Measurements from ENCODE around the gene C2orf80. TPM values are rescaled to one million over a fixed set of nuclear protein-coding genes. Genes with fewer than 3 reads are reported as not detected.

C2orf80 gene
- total and polyA plus RNA-seq, 2 donors from 2014 or later: not detected

DNA sequence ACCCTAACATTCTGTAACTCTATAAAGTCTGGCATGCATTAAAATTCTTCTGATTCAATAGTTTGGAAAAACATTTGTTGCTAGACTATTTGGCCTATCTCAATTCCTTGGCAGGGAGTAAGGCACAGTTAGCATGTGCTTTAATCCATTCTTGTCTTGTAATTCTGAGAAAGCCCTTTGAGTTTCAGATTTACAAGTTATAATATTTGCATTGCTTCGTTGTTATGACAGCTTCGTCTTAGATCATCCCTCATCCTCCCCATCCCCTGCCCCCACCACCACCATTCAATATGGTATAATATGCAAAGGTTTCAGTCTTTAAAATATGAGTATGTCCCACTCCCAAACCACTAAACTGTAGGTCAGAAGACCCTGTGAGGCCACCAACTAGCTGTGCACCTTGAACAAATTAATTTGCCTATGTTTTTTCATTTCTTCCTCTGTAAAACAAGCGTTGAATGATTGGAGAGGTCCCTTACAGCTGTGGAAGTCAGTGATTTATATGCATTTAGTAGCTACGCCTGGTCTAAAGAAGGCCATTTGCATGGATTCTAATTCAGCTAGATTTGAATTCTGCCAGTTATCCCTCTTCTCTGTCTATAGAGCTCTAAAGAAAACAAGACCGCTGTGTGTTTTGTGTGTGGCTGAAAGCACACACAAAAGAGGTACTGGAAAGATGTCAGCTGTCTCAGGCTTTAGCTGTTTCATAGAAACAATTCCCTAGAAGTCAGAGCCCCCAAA is 591 bp downstream of the C2orf80 start:
- H3K27me3 ChIP-seq (ENCODE audit: control insufficient read depth, insufficient read depth, low read length): no peaks in the 10 kb centered on the region
- FAIRE-seq: no peak

DNA sequence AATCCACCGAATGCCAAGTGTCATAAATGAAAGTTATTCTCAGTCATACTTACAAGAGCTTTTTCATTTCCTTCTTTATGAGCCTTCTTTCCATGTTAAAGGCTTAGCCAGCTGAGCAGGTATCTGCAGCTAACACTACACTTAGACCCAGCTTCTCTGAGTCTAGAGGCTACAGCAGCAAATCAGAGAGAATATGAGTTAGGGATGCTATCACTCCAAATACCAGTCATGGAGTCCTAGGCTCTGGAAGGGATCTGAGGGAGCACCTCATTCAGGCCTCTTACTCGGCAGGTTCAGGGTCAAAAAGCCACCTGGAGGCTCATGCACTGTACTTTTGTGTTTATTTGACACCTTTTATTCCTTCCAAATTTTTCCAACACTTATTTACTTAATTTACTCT is 2.9 kb downstream of the C2orf80 start:
- Histone ChIP-seq H3K9me3 (ENCODE audit: control insufficient read depth in 2 of 3, insufficient read depth in 1 of 3, low read length in 3 of 3) (no peaks in the 10 kb centered on the region), H3K27me3 (ENCODE audit: control insufficient read depth, insufficient read depth, low read length) (no peaks in the 10 kb centered on the region), H3K9ac (ENCODE audit: low read length in 3 of 3) (no peak overlapping the region), H3K4me3 (ENCODE audit: low read length in 3 of 3) (no peak overlapping the region), H3K27ac (ENCODE audit: low read depth in 2 of 2, low read length in 2 of 2) (no peak overlapping the region), H3K4me1 (ENCODE audit: control insufficient read depth in 2 of 3, insufficient read depth in 2 of 3, low read depth in 1 of 3, low read length in 3 of 3) (no peaks in the 10 kb centered on the region), H3K36me3 (ENCODE audit: control insufficient read depth in 2 of 3, insufficient read depth in 3 of 3, low read length in 3 of 3) (no peaks in the 10 kb centered on the region)
- intact Hi-C loops (cut with DNase I): no loop called here
- DNase-seq (no peak), FAIRE-seq (no peak)
- TF ChIP-seq, protein P1, sequence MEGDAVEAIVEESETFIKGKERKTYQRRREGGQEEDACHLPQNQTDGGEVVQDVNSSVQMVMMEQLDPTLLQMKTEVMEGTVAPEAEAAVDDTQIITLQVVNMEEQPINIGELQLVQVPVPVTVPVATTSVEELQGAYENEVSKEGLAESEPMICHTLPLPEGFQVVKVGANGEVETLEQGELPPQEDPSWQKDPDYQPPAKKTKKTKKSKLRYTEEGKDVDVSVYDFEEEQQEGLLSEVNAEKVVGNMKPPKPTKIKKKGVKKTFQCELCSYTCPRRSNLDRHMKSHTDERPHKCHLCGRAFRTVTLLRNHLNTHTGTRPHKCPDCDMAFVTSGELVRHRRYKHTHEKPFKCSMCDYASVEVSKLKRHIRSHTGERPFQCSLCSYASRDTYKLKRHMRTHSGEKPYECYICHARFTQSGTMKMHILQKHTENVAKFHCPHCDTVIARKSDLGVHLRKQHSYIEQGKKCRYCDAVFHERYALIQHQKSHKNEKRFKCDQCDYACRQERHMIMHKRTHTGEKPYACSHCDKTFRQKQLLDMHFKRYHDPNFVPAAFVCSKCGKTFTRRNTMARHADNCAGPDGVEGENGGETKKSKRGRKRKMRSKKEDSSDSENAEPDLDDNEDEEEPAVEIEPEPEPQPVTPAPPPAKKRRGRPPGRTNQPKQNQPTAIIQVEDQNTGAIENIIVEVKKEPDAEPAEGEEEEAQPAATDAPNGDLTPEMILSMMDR (IDR thresholded peaks at IDR 0.05; ENCODE audit: borderline replicate concordance, extremely low read depth, insufficient read depth): no peak

More for the DNA sequence above, 591 bp downstream of the C2orf80 start:
- intact Hi-C loops (cut with DNase I): no loop called here
- TF ChIP-seq, protein P1 (IDR thresholded peaks at IDR 0.05; ENCODE audit: borderline replicate concordance, extremely low read depth, insufficient read depth): no peak
- H3K9me3 ChIP-seq (ENCODE audit: control insufficient read depth in 2 of 3, insufficient read depth in 1 of 3, low read length in 3 of 3): no peaks in the 10 kb centered on the region
- H3K9ac ChIP-seq (ENCODE audit: low read length in 3 of 3): no peak overlapping the region
- H3K27ac ChIP-seq (ENCODE audit: low read depth in 2 of 2, low read length in 2 of 2): no peak overlapping the region
- no peaks in the 10 kb centered on the region for H3K36me3 ChIP-seq (ENCODE audit: control insufficient read depth in 2 of 3, insufficient read depth in 3 of 3, low read length in 3 of 3)
- H3K4me3 ChIP-seq (ENCODE audit: low read length in 3 of 3): no peak overlapping the region
- DNase-seq: no peak
- H3K4me1 ChIP-seq (ENCODE audit: control insufficient read depth in 2 of 3, insufficient read depth in 2 of 3, low read depth in 1 of 3, low read length in 3 of 3): no peaks in the 10 kb centered on the region

DNA sequence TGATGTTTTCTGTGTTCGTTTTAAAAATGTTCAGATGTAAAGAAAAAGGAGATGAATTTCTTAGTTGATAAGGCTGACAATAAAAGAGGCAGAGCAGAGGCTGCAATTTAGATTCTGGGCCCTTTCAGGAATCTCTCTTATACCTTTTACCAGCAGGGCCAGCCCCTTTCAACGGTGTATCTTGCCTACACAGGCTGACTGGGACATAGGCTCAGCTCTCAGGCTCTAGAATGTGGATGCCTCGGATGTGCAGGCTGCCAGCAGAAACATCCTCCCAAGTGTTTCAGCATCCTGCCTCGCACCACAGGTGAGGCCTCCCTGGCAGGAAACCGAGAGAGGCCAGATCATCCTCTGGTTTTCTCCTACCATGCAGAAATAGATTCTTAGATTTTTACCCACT is 3.4 kb downstream of the C2orf80 start:
- TF ChIP-seq, protein P1 (IDR thresholded peaks at IDR 0.05; ENCODE audit: borderline replicate concordance, extremely low read depth, insufficient read depth): no peak
- Histone ChIP-seq H3K4me1 (ENCODE audit: control insufficient read depth in 2 of 3, insufficient read depth in 2 of 3, low read depth in 1 of 3, low read length in 3 of 3) (no peaks in the 10 kb centered on the region), H3K9me3 (ENCODE audit: control insufficient read depth in 2 of 3, insufficient read depth in 1 of 3, low read length in 3 of 3) (no peaks in the 10 kb centered on the region), H3K4me3 (ENCODE audit: low read length in 3 of 3) (no peak overlapping the region), H3K27ac (ENCODE audit: low read depth in 2 of 2, low read length in 2 of 2) (no peak overlapping the region), H3K9ac (ENCODE audit: low read length in 3 of 3) (no peak overlapping the region), H3K36me3 (ENCODE audit: control insufficient read depth in 2 of 3, insufficient read depth in 3 of 3, low read length in 3 of 3) (no peaks in the 10 kb centered on the region), H3K27me3 (ENCODE audit: control insufficient read depth, insufficient read depth, low read length) (no peaks in the 10 kb centered on the region)
- DNase-seq (no peak), FAIRE-seq (no peak)
- intact Hi-C loops (cut with DNase I): no loop called here
